HG02840 (cell line): Measurements from ENCODE around the gene EFCC1.

Experiments
- ATAC-seq: cut with Tn5 transposase; IDR thresholded peaks from one replicate; pipeline ENCODE4 v1.9.1; 2021; ENCODE audit warnings: mild to moderate bottlenecking, moderate library complexity, moderate number of reproducible peaks; ENCODE audit not compliant: unreplicated experiment, low FRiP score

Gene EFCC1

GRCh38 chr3:128994173-128994512 is 7.0 kb upstream of the EFCC1 start:
- ATAC-seq = no peak

- ATAC-seq = no peak
Measured at GRCh38 chr3:128994581-128995546, 6.2 kb upstream of the EFCC1 start.

- no peak for ATAC-seq
Measured at GRCh38 chr3:128995737-128996136, 5.4 kb upstream of the EFCC1 start.

- no peak for ATAC-seq
Measured at GRCh38 chr3:128996200-128996599, 4.9 kb upstream of the EFCC1 start.

- no peak for ATAC-seq
Measured at GRCh38 chr3:128996726-128997125, 4.4 kb upstream of the EFCC1 start.

GRCh38 chr3:128997486-128998133 is 3.5 kb upstream of the EFCC1 start:
- no peak for ATAC-seq

GRCh38 chr3:128998561-128998960 is 2.5 kb upstream of the EFCC1 start:
- no peak for ATAC-seq

- ATAC-seq = no peak
Measured at GRCh38 chr3:128999102-128999501, 2.0 kb upstream of the EFCC1 start.

- ATAC-seq = no peak
Measured at GRCh38 chr3:129000742-129001100, 383 bp upstream of the EFCC1 start.

- ATAC-seq = no peak
Measured at GRCh38 chr3:129001806-129002572, 885 bp downstream of the EFCC1 start.

GRCh38 chr3:129002573-129003569 is 1.8 kb downstream of the EFCC1 start:
- no peak for ATAC-seq

GRCh38 chr3:129003578-129004112 is 2.5 kb downstream of the EFCC1 start:
- ATAC-seq = no peak

GRCh38 chr3:129004639-129005295 is 3.7 kb downstream of the EFCC1 start:
- no peak for ATAC-seq

GRCh38 chr3:129005526-129006303 is 4.6 kb downstream of the EFCC1 start:
- no peak for ATAC-seq

GRCh38 chr3:129006864-129007263 is 5.8 kb downstream of the EFCC1 start:
- ATAC-seq = no peak

- no peak for ATAC-seq
Measured at GRCh38 chr3:129007792-129008191, 6.7 kb downstream of the EFCC1 start.

GRCh38 chr3:129009266-129009665 is 8.2 kb downstream of the EFCC1 start:
- ATAC-seq = no peak

- ATAC-seq = no peak
Measured at GRCh38 chr3:129010310-129010956, 9.3 kb downstream of the EFCC1 start.
